Neural cell (in vitro differentiated cells): Measurements from ENCODE around the gene ADSL.

ENCODE experiments used
- EZH2 ChIP-seq: fragments of 200-600, 300-800 bp; shearing (Covaris generic), sonication (generic); IDR thresholded peaks from 2 replicates; pipeline ENCODE4 v1.6.1; 2014; ENCODE audit warnings: antibody characterized with exemption, low read length, borderline replicate concordance, mild to moderate bottlenecking; ENCODE audit not compliant: insufficient read depth, poor library complexity, severe bottlenecking
- MXI1 ChIP-seq: fragments of 450-650 bp; conservative IDR thresholded peaks from 2 replicates; pipeline ENCODE4 v1.6.1; 2014; ENCODE audit warnings: antibody characterized with exemption, mild to moderate bottlenecking; ENCODE audit not compliant: poor library complexity, severe bottlenecking
- TF ChIP-seq, protein P1 (sequence below): fragments of 450-650 bp; IDR thresholded peaks from 2 replicates; pipeline ENCODE4 v1.5.1; 2014; ENCODE audit warnings: antibody characterized with exemption, mild to moderate bottlenecking, moderate library complexity; ENCODE audit not compliant: poor library complexity, severe bottlenecking

DNA sequence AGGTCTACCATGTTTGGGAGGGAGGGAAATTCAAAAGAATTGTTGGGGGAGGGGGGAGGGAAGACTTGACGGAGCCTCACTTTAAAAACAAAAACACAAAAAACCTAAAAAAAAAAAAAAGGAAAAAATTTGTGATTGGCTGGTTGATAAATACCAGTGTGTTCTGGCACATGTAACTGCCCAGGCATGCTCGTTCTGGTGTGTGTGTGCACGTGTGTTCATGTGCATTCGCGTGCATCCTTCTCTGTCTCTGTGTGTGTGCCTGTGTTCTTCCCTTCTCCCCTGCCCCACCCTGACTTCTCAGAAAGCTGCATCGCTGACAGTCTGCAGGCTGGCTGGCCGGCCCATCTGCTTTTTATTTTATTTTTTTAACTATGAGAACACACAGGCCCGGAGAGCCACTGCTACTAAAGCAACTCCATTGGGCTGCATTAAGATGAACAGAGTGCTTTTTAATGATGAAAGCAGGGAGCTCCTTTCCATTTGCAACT is 22.6 kb upstream of the ADSL start:
- TF ChIP-seq EZH2: no peak
- TF ChIP-seq MXI1: no peak
- TF ChIP-seq, protein P1, sequence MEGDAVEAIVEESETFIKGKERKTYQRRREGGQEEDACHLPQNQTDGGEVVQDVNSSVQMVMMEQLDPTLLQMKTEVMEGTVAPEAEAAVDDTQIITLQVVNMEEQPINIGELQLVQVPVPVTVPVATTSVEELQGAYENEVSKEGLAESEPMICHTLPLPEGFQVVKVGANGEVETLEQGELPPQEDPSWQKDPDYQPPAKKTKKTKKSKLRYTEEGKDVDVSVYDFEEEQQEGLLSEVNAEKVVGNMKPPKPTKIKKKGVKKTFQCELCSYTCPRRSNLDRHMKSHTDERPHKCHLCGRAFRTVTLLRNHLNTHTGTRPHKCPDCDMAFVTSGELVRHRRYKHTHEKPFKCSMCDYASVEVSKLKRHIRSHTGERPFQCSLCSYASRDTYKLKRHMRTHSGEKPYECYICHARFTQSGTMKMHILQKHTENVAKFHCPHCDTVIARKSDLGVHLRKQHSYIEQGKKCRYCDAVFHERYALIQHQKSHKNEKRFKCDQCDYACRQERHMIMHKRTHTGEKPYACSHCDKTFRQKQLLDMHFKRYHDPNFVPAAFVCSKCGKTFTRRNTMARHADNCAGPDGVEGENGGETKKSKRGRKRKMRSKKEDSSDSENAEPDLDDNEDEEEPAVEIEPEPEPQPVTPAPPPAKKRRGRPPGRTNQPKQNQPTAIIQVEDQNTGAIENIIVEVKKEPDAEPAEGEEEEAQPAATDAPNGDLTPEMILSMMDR: no peak
